Kidney glomerular epithelial cell (primary cell): Measurements from ENCODE around the gene GRIK1.
"Not testable (repeated sequence)": the region's sequence is repeated elsewhere in the genome, so short reads cannot be mapped to it uniquely, and the experiment has no call there.

Experiments
- DNase-seq: peaks from one replicate; lab custom pipeline; 2025; lab: John Stamatoyannopoulos, UW

Gene GRIK1

GRCh38 chr21:29939924-29940275 lies at the start of gene GRIK1:
Gene GRIK1 (minus strand): TSS chr21:29939996.
- no peak for DNase-seq

- no peak for DNase-seq
These were observed 48.0 kb upstream of the GRIK1 start for GRCh38 chr21:29987762-29988161.

GRCh38 chr21:29985866-29986265 lies 46.1 kb upstream of the GRIK1 start:
- DNase-seq = no peak

GRCh38 chr21:29979043-29979442 lies 39.2 kb upstream of the GRIK1 start:
- no peak for DNase-seq

GRCh38 chr21:29975776-29976175 lies 36.0 kb upstream of the GRIK1 start:
- no peak for DNase-seq

GRCh38 chr21:29973258-29973657 lies 33.5 kb upstream of the GRIK1 start:
- DNase-seq = no peak

GRCh38 chr21:29961291-29962027 lies 21.7 kb upstream of the GRIK1 start:
- DNase-seq = no peak

GRCh38 chr21:29958551-29958950 lies 18.8 kb upstream of the GRIK1 start:
- no peak for DNase-seq

GRCh38 chr21:29958035-29958434 lies 18.2 kb upstream of the GRIK1 start:
- not testable (repeated sequence) for DNase-seq

- no peak for DNase-seq
These were observed 13.9 kb upstream of the GRIK1 start for GRCh38 chr21:29953690-29954089.

GRCh38 chr21:29953072-29953471 lies 13.3 kb upstream of the GRIK1 start:
- no peak for DNase-seq

GRCh38 chr21:29951911-29952310 lies 12.1 kb upstream of the GRIK1 start:
- no peak for DNase-seq

GRCh38 chr21:29949991-29950390 lies 10.2 kb upstream of the GRIK1 start:
- DNase-seq = no peak

- DNase-seq = no peak
These were observed 7.3 kb upstream of the GRIK1 start for GRCh38 chr21:29947119-29947518.

- DNase-seq = no peak
These were observed 4.1 kb upstream of the GRIK1 start for GRCh38 chr21:29943885-29944284.

- no peak for DNase-seq
These were observed 2.2 kb upstream of the GRIK1 start for GRCh38 chr21:29942034-29942433.

GRCh38 chr21:29940991-29941390 lies 1.2 kb upstream of the GRIK1 start:
- DNase-seq = no peak

GRCh38 chr21:29940361-29940760 lies 565 bp upstream of the GRIK1 start:
- DNase-seq = no peak

GRCh38 chr21:29939104-29939923 lies 482 bp downstream of the GRIK1 start:
- DNase-seq = no peak

GRCh38 chr21:29938776-29939103 lies 1.1 kb downstream of the GRIK1 start:
- no peak for DNase-seq

- DNase-seq = no peak
These were observed 6.7 kb downstream of the GRIK1 start for GRCh38 chr21:29933088-29933487.

GRCh38 chr21:29928537-29928936 lies 11.3 kb downstream of the GRIK1 start:
- no peak for DNase-seq

GRCh38 chr21:29920938-29921337 lies 18.9 kb downstream of the GRIK1 start:
- no peak for DNase-seq

GRCh38 chr21:29914326-29914725 lies 25.5 kb downstream of the GRIK1 start:
- no peak for DNase-seq
